HepG2 (cell line): ENCODE data around the gene STK32C. TPM values are rescaled to one million over a fixed set of nuclear protein-coding genes. Genes with fewer than 3 reads are reported as not detected.

ENCODE experiments used
- ARNTL ChIP-seq: sonication (generic); formaldehyde crosslinking; IDR thresholded peaks from 2 replicates; pipeline ENCODE4 v1.4.0; 2020; ENCODE audit warnings: mild to moderate bottlenecking, missing genetic modification reagents
- DNMT3B ChIP-seq: conservative IDR thresholded peaks from 2 replicates; pipeline ENCODE4 v1.6.1; 2016; ENCODE audit warnings: missing biosample characterization, control low read depth
- DPF2 ChIP-seq: sonication (generic); formaldehyde crosslinking; IDR thresholded peaks from 2 replicates; pipeline ENCODE4 v1.4.0; 2020; ENCODE audit warnings: mild to moderate bottlenecking, low read depth, missing genetic modification reagents, borderline replicate concordance
- FOXM1 ChIP-seq: sonication (generic); formaldehyde crosslinking; IDR thresholded peaks from 2 replicates; pipeline ENCODE4 v1.5.0; 2020; ENCODE audit warnings: missing genetic modification reagents
- MTF1 ChIP-seq: sonication (generic); formaldehyde crosslinking; IDR thresholded peaks from 2 replicates; pipeline ENCODE4 v1.5.0; 2020; ENCODE audit warnings: missing genetic modification reagents
- SKI ChIP-seq: fragments of 450-650 bp; IDR thresholded peaks from one replicate; pipeline ENCODE4 v1.6.1; 2018; ENCODE audit warnings: mild to moderate bottlenecking; ENCODE audit not compliant: partially characterized antibody
- XBP1 ChIP-seq: sonication (generic); formaldehyde crosslinking; IDR thresholded peaks from 2 replicates; pipeline ENCODE4 v1.5.0; 2020; ENCODE audit warnings: missing genetic modification reagents
- ZNF567 ChIP-seq: sonication (generic); formaldehyde crosslinking; IDR thresholded peaks from 2 replicates; pipeline ENCODE4 v1.8.1; 2023; ENCODE audit warnings: mild to moderate bottlenecking, missing genetic modification reagents, borderline replicate concordance
- ZNF615 ChIP-seq: sonication (generic); formaldehyde crosslinking; IDR thresholded peaks from 2 replicates; pipeline ENCODE4 v1.5.0; 2020; ENCODE audit warnings: mild to moderate bottlenecking, missing genetic modification reagents, borderline replicate concordance
- ZZZ3 ChIP-seq: sonication (generic); formaldehyde crosslinking; IDR thresholded peaks from 2 replicates; pipeline ENCODE4 v1.4.0; 2020; ENCODE audit warnings: missing genetic modification reagents, mild to moderate bottlenecking, borderline replicate concordance
- polyA plus RNA-seq, 8 experiments: library from polyadenylated mRNA; depleted of rRNA in 3 of 8; stranded (reverse) in 7 of 8; unstranded in 1 of 8; fragments of >200 nt; fragmentation: Illumina TruSeq in 4 of 8; extraction: Trizol in 4 of 8; gene quantifications; 2 replicates each; pipeline versions ENCODE4 v1.2.1 to v1.2.3, GENCODE V29; 2011 to 2016; ENCODE audit warnings: low read depth in 4 of 8, missing spikeins in 1 of 8, mixed read lengths in 1 of 8; ENCODE audit not compliant: insufficient read depth in 1 of 8
- total RNA-seq, 5 experiments: library from RNA; depleted of rRNA; stranded (reverse); fragments of >200 nt; fragmentation: Illumina TruSeq; extraction: Trizol; gene quantifications; 2 replicates each; pipeline ENCODE4 v1.2.3, GENCODE V29; 2016; ENCODE audit warnings: low read depth in 1 of 5
- TF ChIP-seq, protein P1 (sequence below): sonication (generic); formaldehyde crosslinking; conservative IDR thresholded peaks from 2 replicates; pipeline ENCODE4 v1.4.0; 2020; ENCODE audit warnings: mild to moderate bottlenecking, missing genetic modification reagents, moderate library complexity
- TF ChIP-seq, protein P2 (sequence below): sonication (generic); formaldehyde crosslinking; IDR thresholded peaks from 2 replicates; pipeline ENCODE4 v1.9.0; 2021; ENCODE audit warnings: missing genetic modification reagents, borderline replicate concordance
- TF ChIP-seq, protein P3 (sequence below): sonication (generic); formaldehyde crosslinking; IDR thresholded peaks from 2 replicates; pipeline ENCODE4 v1.4.0; 2020; ENCODE audit warnings: missing genetic modification reagents
- TF ChIP-seq, protein P4 (sequence below): sonication (generic); formaldehyde crosslinking; IDR thresholded peaks from 2 replicates; pipeline ENCODE4 v1.5.1; 2020; ENCODE audit warnings: mild to moderate bottlenecking, missing genetic modification reagents, moderate library complexity

The STK32C gene
- total and polyA plus RNA-seq, 2 of the 13 experiments (the other 11 are each of a cell fraction or from before 2014, with no cell fraction given) = 10.9 to 19.4 TPM

DNA sequence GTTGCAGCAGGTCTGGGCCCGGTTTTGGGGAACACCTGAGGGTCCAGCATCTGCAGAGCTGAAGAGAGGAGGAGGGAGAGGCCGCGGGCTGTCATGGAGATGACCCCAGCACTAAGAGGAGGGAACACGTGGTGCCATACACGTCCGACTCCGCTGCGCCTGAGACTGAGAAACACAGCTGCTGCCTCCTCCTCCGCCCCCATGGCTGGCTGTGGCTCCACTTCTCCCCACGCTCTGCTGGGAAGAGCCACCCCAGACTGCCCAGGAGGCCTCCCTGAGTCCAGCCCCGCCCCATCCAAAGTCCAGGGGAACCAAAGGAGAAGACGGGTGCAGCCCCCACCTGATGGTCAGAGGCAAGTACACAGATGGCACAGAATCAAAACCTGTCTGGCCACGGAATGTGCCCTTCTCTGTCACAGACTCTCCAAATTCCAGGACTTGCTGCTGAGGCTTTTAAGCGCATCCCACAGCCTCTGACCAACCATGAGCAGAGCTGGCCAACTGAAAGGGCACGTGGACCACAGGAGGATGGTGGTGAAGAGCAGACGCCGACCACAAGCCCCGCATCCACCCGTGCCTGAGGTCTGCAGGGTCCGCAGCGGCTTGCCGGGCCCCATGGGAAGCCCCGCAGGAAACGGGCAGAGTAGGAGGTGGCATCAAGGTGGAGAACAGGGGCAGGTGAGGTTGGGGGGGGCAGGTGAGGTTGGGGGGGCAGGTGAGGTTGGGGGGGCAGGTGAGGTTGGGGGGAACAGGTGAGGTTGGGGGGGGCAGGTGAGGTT, 24.0 kb downstream of the STK32C start (continued):
- TF ChIP-seq ZZZ3 (CRISPR knock-in tag) = no peak
- TF ChIP-seq FOXM1 = no peak
- no peak for TF ChIP-seq ARNTL
- no peak for TF ChIP-seq ZNF615
- no peak for TF ChIP-seq XBP1
- TF ChIP-seq, protein P1, sequence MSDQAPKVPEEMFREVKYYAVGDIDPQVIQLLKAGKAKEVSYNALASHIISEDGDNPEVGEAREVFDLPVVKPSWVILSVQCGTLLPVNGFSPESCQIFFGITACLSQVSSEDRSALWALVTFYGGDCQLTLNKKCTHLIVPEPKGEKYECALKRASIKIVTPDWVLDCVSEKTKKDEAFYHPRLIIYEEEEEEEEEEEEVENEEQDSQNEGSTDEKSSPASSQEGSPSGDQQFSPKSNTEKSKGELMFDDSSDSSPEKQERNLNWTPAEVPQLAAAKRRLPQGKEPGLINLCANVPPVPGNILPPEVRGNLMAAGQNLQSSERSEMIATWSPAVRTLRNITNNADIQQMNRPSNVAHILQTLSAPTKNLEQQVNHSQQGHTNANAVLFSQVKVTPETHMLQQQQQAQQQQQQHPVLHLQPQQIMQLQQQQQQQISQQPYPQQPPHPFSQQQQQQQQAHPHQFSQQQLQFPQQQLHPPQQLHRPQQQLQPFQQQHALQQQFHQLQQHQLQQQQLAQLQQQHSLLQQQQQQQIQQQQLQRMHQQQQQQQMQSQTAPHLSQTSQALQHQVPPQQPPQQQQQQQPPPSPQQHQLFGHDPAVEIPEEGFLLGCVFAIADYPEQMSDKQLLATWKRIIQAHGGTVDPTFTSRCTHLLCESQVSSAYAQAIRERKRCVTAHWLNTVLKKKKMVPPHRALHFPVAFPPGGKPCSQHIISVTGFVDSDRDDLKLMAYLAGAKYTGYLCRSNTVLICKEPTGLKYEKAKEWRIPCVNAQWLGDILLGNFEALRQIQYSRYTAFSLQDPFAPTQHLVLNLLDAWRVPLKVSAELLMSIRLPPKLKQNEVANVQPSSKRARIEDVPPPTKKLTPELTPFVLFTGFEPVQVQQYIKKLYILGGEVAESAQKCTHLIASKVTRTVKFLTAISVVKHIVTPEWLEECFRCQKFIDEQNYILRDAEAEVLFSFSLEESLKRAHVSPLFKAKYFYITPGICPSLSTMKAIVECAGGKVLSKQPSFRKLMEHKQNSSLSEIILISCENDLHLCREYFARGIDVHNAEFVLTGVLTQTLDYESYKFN = 0 out of 2 replicates have a peak, but pooled peaks have one; percentile 20
- TF ChIP-seq MTF1 (CRISPR knock-in tag) = no peak
- TF ChIP-seq SKI = no peak
- TF ChIP-seq, protein P2, sequence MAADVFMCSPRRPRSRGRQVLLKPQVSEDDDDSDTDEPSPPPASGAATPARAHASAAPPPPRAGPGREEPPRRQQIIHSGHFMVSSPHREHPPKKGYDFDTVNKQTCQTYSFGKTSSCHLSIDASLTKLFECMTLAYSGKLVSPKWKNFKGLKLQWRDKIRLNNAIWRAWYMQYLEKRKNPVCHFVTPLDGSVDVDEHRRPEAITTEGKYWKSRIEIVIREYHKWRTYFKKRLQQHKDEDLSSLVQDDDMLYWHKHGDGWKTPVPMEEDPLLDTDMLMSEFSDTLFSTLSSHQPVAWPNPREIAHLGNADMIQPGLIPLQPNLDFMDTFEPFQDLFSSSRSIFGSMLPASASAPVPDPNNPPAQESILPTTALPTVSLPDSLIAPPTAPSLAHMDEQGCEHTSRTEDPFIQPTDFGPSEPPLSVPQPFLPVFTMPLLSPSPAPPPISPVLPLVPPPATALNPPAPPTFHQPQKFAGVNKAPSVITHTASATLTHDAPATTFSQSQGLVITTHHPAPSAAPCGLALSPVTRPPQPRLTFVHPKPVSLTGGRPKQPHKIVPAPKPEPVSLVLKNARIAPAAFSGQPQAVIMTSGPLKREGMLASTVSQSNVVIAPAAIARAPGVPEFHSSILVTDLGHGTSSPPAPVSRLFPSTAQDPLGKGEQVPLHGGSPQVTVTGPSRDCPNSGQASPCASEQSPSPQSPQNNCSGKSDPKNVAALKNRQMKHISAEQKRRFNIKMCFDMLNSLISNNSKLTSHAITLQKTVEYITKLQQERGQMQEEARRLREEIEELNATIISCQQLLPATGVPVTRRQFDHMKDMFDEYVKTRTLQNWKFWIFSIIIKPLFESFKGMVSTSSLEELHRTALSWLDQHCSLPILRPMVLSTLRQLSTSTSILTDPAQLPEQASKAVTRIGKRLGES = no peak
- no peak for TF ChIP-seq ZNF567 (CRISPR knock-in tag)
- no peak for TF ChIP-seq DPF2 (CRISPR knock-in tag)
- TF ChIP-seq, protein P3, sequence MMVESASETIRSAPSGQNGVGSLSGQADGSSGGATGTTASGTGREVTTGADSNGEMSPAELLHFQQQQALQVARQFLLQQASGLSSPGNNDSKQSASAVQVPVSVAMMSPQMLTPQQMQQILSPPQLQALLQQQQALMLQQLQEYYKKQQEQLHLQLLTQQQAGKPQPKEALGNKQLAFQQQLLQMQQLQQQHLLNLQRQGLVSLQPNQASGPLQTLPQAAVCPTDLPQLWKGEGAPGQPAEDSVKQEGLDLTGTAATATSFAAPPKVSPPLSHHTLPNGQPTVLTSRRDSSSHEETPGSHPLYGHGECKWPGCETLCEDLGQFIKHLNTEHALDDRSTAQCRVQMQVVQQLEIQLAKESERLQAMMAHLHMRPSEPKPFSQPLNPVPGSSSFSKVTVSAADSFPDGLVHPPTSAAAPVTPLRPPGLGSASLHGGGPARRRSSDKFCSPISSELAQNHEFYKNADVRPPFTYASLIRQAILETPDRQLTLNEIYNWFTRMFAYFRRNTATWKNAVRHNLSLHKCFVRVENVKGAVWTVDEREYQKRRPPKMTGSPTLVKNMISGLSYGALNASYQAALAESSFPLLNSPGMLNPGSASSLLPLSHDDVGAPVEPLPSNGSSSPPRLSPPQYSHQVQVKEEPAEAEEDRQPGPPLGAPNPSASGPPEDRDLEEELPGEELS (CRISPR knock-in tag) = no peak
- TF ChIP-seq, protein P4, sequence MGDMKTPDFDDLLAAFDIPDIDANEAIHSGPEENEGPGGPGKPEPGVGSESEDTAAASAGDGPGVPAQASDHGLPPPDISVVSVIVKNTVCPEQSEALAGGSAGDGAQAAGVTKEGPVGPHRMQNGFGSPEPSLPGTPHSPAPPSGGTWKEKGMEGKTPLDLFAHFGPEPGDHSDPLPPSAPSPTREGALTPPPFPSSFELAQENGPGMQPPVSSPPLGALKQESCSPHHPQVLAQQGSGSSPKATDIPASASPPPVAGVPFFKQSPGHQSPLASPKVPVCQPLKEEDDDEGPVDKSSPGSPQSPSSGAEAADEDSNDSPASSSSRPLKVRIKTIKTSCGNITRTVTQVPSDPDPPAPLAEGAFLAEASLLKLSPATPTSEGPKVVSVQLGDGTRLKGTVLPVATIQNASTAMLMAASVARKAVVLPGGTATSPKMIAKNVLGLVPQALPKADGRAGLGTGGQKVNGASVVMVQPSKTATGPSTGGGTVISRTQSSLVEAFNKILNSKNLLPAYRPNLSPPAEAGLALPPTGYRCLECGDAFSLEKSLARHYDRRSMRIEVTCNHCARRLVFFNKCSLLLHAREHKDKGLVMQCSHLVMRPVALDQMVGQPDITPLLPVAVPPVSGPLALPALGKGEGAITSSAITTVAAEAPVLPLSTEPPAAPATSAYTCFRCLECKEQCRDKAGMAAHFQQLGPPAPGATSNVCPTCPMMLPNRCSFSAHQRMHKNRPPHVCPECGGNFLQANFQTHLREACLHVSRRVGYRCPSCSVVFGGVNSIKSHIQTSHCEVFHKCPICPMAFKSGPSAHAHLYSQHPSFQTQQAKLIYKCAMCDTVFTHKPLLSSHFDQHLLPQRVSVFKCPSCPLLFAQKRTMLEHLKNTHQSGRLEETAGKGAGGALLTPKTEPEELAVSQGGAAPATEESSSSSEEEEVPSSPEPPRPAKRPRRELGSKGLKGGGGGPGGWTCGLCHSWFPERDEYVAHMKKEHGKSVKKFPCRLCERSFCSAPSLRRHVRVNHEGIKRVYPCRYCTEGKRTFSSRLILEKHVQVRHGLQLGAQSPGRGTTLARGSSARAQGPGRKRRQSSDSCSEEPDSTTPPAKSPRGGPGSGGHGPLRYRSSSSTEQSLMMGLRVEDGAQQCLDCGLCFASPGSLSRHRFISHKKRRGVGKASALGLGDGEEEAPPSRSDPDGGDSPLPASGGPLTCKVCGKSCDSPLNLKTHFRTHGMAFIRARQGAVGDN (CRISPR knock-in tag) = peak; percentile 25; the same call in 1 of the 2 replicates
- TF ChIP-seq DNMT3B = no peak
